DND-41 (cell line): ENCODE results near the gene FOXJ3.

ENCODE experiments used
- CTCF ChIP-seq: IDR thresholded peaks from 2 replicates; pipeline ENCODE4 v1.5.1; 2012; ENCODE audit warnings: borderline replicate concordance, low read length, moderate library complexity, mild to moderate bottlenecking; ENCODE audit not compliant: poor library complexity, severe bottlenecking; ENCODE audit errors: extremely low read depth
- EZH2 ChIP-seq: IDR thresholded peaks from 3 replicates; pipeline ENCODE4 v1.6.1; 2012; ENCODE audit warnings: borderline replicate concordance, low read depth, mild to moderate bottlenecking, moderate library complexity, low read length, inconsistent platforms; ENCODE audit not compliant: severe bottlenecking

- TF ChIP-seq CTCF = peak; percentile 88
- TF ChIP-seq EZH2 = no peak
Observed at GRCh38 chr1:42146626-42147320, 188.3 kb downstream of the FOXJ3 start.
